ENCODE data around the gene NUDT16L1.

NUDT16L1 gene

GRCh38 chr16:4693296-4693955 is at the start of gene NUDT16L1:
Gene NUDT16L1, plus strand, starts transcription at chr16:4693562. Its CDS starts 165 bp downstream, at chr16:4693727.
- DNase-seq (ENCODE audit: low read depth), result peak; percentile 96

GRCh38 chr16:4646773-4647643 is 46.4 kb upstream of the NUDT16L1 start:
- no peak for DNase-seq (ENCODE audit: low read depth)

GRCh38 chr16:4647644-4647980 is 45.8 kb upstream of the NUDT16L1 start:
- DNase-seq (ENCODE audit: low read depth), result no peak

- no peak for DNase-seq (ENCODE audit: low read depth)
Measured at GRCh38 chr16:4648917-4649316, 44.4 kb upstream of the NUDT16L1 start.

- no peak for DNase-seq (ENCODE audit: low read depth)
Measured at GRCh38 chr16:4649744-4650442, 43.5 kb upstream of the NUDT16L1 start.

GRCh38 chr16:4650443-4651074 is 42.8 kb upstream of the NUDT16L1 start:
- DNase-seq (ENCODE audit: low read depth), result peak; percentile 68

GRCh38 chr16:4651827-4652226 is 41.5 kb upstream of the NUDT16L1 start:
- DNase-seq (ENCODE audit: low read depth), result no peak

- DNase-seq (ENCODE audit: low read depth), result no peak
Measured at GRCh38 chr16:4652561-4652960, 40.8 kb upstream of the NUDT16L1 start.

GRCh38 chr16:4654011-4654963 is 39.1 kb upstream of the NUDT16L1 start:
- DNase-seq (ENCODE audit: low read depth), result no peak

GRCh38 chr16:4654964-4655590 is 38.3 kb upstream of the NUDT16L1 start:
- DNase-seq (ENCODE audit: low read depth), result no peak

- no peak for DNase-seq (ENCODE audit: low read depth)
Measured at GRCh38 chr16:4655801-4656200, 37.6 kb upstream of the NUDT16L1 start.

- DNase-seq (ENCODE audit: low read depth), result no peak
Measured at GRCh38 chr16:4656221-4656620, 37.1 kb upstream of the NUDT16L1 start.

- no peak for DNase-seq (ENCODE audit: low read depth)
Measured at GRCh38 chr16:4656695-4657686, 36.4 kb upstream of the NUDT16L1 start.

GRCh38 chr16:4659363-4660353 is 33.7 kb upstream of the NUDT16L1 start:
- no peak for DNase-seq (ENCODE audit: low read depth)

- peak; percentile 27 for DNase-seq (ENCODE audit: low read depth)
Measured at GRCh38 chr16:4660454-4661007, 32.8 kb upstream of the NUDT16L1 start.

- DNase-seq (ENCODE audit: low read depth), result no peak
Measured at GRCh38 chr16:4661661-4662060, 31.7 kb upstream of the NUDT16L1 start.

GRCh38 chr16:4663465-4663776 is 29.9 kb upstream of the NUDT16L1 start:
- no peak for DNase-seq (ENCODE audit: low read depth)

Data from activated T-cell treated with anti-CD3 and anti-CD28 coated beads for 1 hour (primary cell).